ENCODE measurements around the gene PIK3R6. TPM values are rescaled to one million over a fixed set of nuclear protein-coding genes. Genes with fewer than 3 reads are reported as not detected.

PIK3R6 gene
- total and polyA plus RNA-seq, 12 donors: 0.17 to 1.7 (median 0.83) TPM

GRCh38 chr17:8868529-8868951 lies 1.1 kb upstream of the PIK3R6 start:
- intact Hi-C loops (cut with DNase I): no loop called here
- Histone ChIP-seq H3K27me3 (no peaks in the 10 kb centered on the region), H3K9me3 (replicated peaks in 1 of 3) (no peaks in the 10 kb centered on the region), H3K36me3 (replicated peaks in 1 of 2) (no peaks in the 10 kb centered on the region), H3K4me1 (replicated peaks in 1 of 2) (no peaks in the 10 kb centered on the region), H3K4me3 (no peak overlapping the region), H3K27ac (no peak overlapping the region)
- DNase-seq: peak in 1 of 7 donors; percentile 1
- TF ChIP-seq, protein P1, sequence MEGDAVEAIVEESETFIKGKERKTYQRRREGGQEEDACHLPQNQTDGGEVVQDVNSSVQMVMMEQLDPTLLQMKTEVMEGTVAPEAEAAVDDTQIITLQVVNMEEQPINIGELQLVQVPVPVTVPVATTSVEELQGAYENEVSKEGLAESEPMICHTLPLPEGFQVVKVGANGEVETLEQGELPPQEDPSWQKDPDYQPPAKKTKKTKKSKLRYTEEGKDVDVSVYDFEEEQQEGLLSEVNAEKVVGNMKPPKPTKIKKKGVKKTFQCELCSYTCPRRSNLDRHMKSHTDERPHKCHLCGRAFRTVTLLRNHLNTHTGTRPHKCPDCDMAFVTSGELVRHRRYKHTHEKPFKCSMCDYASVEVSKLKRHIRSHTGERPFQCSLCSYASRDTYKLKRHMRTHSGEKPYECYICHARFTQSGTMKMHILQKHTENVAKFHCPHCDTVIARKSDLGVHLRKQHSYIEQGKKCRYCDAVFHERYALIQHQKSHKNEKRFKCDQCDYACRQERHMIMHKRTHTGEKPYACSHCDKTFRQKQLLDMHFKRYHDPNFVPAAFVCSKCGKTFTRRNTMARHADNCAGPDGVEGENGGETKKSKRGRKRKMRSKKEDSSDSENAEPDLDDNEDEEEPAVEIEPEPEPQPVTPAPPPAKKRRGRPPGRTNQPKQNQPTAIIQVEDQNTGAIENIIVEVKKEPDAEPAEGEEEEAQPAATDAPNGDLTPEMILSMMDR (IDR thresholded peaks at IDR 0.05): no peak
- TF ChIP-seq POLR2A (IDR thresholded peaks at IDR 0.05): no peak
- 77 to 81% (median 79%) methylated on average over 4 of the region's 4 CpGs for WGBS, 4 donors

DNA sequence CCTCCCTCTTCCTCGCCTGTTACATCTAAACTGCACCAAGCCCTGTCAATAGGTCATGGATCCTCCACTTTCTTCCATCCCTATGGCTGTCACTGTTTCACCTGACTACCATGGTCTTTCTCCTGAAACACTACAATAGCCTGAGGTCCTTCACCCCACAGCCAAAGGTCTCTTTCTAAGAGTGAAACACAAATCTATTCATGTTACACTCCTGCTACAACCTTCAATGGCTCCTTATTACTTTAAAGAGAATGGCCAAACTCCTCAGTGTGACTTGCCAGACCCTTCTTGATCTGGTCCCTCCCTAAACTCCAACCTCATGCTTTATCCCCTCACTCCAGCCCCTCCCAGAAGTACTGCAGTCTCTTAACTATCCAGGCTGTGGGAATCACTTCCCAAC lies 618 bp upstream of the PIK3R6 start:
- TF ChIP-seq, protein P1 (IDR thresholded peaks at IDR 0.05): no peak
- no peak for TF ChIP-seq POLR2A (IDR thresholded peaks at IDR 0.05)
- DNase-seq: no peak
- no peak overlapping the region for H3K4me3 ChIP-seq
- 78 to 100% (median 88%) methylated on average over 1 of the region's 1 CpG for WGBS, 4 donors
- intact Hi-C loops (cut with DNase I): no loop called here
- H3K4me1 ChIP-seq (replicated peaks in 1 of 2): no peaks in the 10 kb centered on the region
- no peaks in the 10 kb centered on the region for H3K36me3 ChIP-seq (replicated peaks in 1 of 2)
- H3K9me3 ChIP-seq (replicated peaks in 1 of 3): no peaks in the 10 kb centered on the region
- no peak overlapping the region for H3K27ac ChIP-seq
- H3K27me3 ChIP-seq: no peaks in the 10 kb centered on the region

DNA sequence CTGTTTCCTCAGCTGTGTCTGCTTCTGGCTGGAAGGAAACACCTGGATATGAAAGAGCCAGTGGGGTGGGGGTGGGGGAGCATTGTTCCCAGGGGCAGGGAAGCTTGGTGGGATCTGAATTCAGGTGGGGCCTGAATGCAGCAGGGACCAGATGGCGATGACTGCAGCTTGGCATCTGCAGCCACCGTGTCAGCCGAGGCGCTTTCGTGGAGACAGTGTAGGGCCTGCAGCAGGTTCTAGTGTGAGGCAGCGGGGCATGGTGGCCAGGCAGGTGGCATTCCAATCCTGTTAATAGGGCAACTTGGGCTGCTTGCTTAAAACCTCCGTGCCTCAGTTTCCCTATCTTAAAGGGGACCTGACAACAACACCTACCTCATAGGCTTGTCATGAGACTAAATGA lies 1.7 kb downstream of the PIK3R6 start:
- H3K27ac ChIP-seq: no peak overlapping the region
- no peak overlapping the region for H3K4me3 ChIP-seq
- TF ChIP-seq POLR2A (IDR thresholded peaks at IDR 0.05): no peak
- TF ChIP-seq, protein P1 (IDR thresholded peaks at IDR 0.05): no peak
- no peaks in the 10 kb centered on the region for H3K36me3 ChIP-seq (replicated peaks in 1 of 2)
- 81 to 89% (median 86%) methylated on average over 6 to 7 of the region's 7 CpGs for WGBS, 4 donors
- H3K9me3 ChIP-seq (replicated peaks in 1 of 3): no peaks in the 10 kb centered on the region
- no peaks in the 10 kb centered on the region for H3K27me3 ChIP-seq
- no peaks in the 10 kb centered on the region for H3K4me1 ChIP-seq (replicated peaks in 1 of 2)
- intact Hi-C loops (cut with DNase I): no loop called here
- DNase-seq: no peak

- 58 to 66% (median 61%) methylated on average over 5 to 6 of the region's 6 CpGs for WGBS, 4 donors
Observed at GRCh38 chr17:8865385-8865784, 2.1 kb downstream of the PIK3R6 start.

More at GRCh38 chr17:8865385-8865784, 2.1 kb downstream of the PIK3R6 start:
- DNase-seq: no peak
- Histone ChIP-seq H3K9me3 (replicated peaks in 1 of 3) (no peaks in the 10 kb centered on the region), H3K36me3 (replicated peaks in 1 of 2) (no peaks in the 10 kb centered on the region), H3K27ac (no peak overlapping the region), H3K4me3 (no peak overlapping the region), H3K27me3 (no peaks in the 10 kb centered on the region), H3K4me1 (replicated peaks in 1 of 2) (no peaks in the 10 kb centered on the region)
- no peak for TF ChIP-seq POLR2A (IDR thresholded peaks at IDR 0.05)
- TF ChIP-seq, protein P1 (IDR thresholded peaks at IDR 0.05): no peak
- intact Hi-C loops (cut with DNase I): no loop called here
